GM04503 (cell line): ENCODE data around the gene TMPRSS7.

Experiments
- DNase-seq: peaks from one replicate; pipeline ENCODE4 v3.0.0-alpha.2; 2012; ENCODE audit warnings: low read depth

TMPRSS7 gene

GRCh38 chr3:112097378-112097777 is 62.8 kb downstream of the TMPRSS7 start:
- DNase-seq = peak; percentile 97

- peak; percentile 35 for DNase-seq
Observed at GRCh38 chr3:112101916-112102315, 67.4 kb downstream of the TMPRSS7 start.

DNA sequence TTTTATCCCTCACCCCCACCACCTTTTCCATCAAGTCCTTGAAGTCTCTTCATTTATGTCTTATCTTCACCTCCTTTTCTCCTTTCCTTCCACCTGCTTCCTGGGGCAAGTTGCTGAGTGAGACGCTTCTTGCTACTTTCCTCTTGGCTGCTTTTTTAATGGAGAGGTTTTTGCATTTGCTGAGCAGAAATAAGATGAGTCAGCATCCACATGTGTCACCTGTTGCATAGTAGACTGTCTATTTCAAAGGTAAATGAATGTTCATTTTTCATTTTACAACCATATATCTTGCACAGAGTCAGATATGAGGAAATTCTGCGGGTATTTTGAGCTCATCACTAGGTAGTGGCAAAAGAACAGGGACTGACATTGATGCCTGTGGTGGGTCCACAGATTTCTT is 70.2 kb downstream of the TMPRSS7 start:
- DNase-seq = no peak

DNA sequence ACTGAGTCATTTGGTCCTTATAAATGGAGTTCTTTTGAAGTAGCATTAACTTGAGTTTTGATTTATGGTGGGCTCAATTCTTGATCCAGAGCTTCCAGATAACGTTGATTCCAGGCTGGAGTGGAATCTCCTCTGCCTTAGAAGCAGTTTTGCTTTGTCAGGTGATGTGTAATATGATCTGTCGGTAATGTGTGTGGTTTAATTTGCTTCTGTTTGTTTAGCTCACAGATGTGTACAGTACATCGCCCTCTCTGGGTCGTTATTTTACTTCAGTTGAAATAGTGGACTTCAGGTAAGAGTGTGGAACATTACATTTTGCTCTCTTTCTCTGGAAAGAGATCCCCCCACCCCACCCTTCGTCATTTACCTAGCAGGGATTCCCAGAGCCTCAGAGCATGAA is 74.8 kb downstream of the TMPRSS7 start:
- DNase-seq = no peak

DNA sequence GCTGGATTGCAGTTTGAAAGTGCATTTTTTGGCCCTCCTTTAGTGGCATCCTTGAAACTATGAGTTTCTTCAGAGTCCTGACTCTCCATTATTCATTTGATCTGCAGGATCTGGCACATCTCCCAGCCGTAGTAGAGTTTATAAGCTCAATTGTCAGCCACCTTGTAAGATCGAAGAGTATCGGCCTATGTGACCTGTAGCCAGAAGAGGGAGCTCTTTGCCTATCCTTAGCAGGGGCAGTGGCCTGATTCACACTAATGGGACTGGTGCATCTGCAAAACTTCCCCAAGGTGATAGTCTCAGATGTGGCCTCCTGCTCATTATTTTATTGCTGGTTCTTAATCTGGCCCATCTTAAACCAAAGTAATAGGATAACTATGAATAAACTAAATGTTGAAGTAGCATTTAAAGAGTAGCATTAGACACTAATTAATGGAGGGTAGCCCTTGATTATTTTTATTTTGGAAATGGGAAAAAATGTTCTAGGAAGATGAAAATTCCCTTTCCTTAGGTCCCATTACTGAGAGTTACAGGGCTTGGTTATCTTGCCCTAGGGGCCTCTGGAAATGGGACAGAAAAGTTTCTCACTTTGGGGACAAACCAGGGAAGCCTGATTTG is 77.4 kb downstream of the TMPRSS7 start:
- DNase-seq = no peak

- DNase-seq = no peak
Observed at GRCh38 chr3:112114576-112115160, 80.1 kb downstream of the TMPRSS7 start.

DNA sequence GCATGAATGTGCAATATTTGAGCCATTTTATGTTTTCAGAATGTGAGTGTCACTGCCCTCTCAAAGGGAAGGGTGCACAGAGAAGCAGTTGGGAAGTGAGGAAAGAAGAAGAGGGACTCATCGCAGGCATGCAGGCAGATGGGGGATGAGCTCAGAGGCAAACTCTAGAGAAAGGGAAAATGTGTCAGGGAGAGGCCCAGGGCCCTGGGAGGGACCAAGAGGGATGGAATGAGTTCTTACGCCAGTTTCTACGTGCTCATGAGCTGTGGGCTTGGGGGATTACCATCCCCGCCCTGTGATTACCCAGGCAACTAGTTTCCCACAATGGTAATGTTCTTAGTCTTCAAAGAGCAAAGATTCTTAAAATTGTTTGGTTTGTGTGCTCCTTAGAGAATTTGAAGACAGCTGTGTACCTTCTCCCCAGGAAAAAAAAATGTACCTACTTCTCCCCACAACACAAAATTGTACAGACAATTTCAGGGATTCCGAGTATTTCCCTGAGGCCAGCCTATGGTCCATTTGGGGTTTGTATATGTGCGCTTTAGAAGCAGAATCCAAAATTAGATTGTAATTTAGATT is 80.7 kb downstream of the TMPRSS7 start:
- DNase-seq = no peak

DNA sequence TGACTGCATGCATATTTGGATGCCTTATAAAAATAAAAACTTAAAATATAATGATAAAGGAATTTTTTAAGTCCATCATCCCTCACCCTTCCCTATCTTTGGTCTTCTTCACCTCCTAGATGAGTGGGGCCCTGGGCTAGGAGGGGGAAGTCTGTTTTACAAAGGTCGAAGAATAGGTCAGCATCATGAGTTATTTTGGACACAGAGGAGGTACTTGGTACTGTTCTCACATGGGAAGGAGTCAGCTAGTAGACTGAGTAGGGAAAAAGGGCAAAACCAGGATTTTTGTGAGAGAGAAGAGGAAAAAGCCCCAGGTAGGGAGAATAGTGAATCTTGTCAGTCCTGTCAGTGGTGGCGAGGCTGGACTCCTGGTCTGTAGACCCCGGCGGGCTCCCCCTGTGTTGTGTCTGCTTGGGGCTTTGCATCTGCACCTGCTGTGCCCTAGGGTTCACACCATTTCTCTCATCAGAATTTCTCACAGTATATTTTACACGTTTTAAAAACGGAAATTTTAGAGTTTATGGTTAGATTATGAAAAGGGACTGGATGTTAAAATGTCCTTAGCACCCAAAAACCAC is 81.4 kb downstream of the TMPRSS7 start:
- no peak for DNase-seq

DNA sequence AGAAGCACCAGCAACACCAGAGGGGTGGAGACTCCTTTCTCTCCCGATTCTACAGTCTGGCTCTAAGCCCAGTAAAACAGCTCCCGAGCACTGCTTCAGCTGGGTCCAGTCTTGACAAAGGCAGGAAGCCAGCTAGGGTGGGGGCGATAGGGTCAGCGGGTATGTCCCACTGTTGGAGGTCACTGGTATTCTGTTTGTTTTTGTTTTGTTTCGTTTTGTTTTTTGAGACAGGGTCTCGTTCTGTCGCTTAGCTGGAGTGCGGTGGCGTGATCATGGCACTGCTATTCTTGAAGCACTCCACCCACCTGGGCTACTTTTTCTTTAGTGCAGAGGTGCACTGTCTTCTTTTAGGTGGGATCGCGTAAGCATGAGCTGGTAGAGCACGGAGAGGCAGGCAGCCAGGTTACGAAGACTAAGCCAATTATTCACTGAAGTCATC is 82.2 kb downstream of the TMPRSS7 start:
- DNase-seq = no peak

DNA sequence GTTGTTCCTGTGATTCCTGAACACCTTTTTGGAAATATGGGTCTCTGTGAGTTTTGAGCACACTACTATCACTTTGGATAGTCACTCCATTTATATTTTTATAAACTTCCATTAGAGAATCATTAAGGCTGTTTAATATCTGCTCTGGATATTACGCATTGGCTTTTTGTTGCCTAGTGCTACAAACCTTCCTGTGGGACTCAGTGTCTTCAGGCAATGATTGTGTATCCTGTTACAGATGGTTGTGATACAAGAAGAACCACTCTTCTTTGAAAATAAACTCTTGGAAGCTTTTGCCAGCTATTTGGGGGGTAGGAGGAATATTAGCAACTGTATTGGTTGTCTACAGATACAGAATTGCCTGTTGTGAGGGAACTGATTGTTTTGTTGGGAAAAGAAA is 82.9 kb downstream of the TMPRSS7 start:
- DNase-seq = no peak

GRCh38 chr3:112117841-112118571 is 83.5 kb downstream of the TMPRSS7 start:
- no peak for DNase-seq

DNA sequence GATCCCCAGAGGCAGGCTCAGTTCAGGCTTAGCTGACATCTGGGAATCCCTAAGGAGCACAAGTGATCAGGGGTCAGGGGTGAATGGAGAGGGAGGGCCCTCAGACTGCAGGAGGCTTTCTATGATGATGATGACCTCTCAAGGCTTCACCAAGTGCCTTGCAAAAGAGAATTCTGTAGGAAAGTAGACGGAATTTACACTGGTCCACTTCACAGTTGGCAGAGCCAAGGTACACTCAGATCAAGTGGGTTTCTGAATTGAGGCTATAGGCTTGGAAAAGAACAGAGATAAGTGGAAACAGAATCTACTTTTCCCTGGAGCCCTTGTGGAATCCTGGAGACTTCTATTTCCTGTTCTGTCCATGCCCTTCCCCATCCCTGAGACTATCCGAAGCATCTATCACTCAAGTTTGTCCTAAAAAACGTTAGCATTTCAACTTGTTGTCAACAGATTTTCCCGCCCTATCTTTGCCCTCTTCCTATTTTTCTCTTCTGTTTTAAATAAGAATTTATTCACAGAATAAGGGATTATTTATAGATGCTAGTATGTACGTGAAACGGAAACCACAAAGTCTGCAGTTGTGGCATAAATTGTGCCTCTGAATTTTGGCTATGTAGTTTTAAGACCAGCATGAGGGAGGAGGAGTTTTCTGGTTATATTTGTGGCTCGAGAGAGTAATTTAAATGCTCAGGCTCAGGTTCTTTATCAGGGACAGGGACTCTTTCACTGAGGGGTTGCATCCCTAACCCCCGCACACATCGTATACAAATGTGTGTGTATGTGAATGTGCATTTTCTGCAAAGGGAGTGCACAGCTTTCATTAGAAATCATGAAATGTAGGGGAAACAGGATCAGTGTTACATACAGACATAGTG is 85.7 kb downstream of the TMPRSS7 start:
- DNase-seq = no peak

GRCh38 chr3:112121577-112122547 is 87.3 kb downstream of the TMPRSS7 start:
- no peak for DNase-seq

DNA sequence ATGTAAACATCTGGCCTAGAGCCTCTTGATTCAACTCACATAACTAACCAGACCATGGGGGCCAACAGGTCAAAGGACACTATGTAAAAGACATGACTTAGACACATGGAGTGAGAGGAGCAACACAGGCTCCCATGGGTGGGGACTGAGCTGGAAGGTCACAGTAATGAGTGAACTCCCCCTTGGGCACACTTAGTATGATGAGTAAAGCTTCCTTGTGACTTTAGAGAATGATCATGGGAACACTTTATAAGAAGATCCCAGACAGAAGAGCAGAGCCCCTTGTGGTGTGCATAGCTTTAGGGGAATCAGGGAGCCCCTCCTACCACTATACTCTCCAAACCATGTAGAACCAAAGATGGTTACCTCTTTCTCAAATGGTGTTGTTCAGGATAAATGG is 88.3 kb downstream of the TMPRSS7 start:
- no peak for DNase-seq

- DNase-seq = no peak
Observed at GRCh38 chr3:112123548-112123947, 89.0 kb downstream of the TMPRSS7 start.

DNA sequence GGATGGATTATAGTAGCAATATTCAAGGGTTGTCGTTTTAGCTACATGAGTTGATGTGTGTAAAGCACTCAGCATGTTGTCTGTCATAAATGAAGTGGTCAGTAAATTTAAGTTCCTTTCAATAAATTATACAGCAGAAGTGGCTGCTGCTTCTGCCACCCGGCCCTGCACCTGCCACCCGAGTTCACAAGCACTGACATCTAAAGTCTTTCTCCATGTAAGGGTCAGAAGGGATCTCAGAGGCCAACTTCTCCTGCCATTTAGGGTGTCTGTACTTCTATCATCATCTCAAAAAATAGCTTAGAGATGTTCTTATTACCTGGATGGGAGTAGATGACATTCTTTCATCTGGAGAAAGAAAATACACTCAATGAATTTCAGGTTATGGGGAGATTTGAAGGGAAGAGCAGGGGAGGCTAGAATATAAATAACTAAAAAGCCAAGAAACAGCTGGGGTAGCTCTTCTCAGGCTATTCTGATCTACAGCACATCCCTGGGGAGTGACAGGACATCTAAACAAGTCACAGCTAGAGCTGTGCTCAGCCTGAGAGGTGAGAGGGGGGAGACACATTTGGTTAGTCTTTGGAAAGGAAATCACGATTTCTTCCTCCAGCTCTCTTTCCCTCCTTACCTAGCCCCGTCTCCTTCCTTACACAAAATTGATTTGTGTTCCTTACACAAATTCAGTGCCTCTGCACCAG is 90.5 kb downstream of the TMPRSS7 start:
- DNase-seq = no peak

GRCh38 chr3:112126511-112126911 is 92.0 kb downstream of the TMPRSS7 start:
- no peak for DNase-seq

DNA sequence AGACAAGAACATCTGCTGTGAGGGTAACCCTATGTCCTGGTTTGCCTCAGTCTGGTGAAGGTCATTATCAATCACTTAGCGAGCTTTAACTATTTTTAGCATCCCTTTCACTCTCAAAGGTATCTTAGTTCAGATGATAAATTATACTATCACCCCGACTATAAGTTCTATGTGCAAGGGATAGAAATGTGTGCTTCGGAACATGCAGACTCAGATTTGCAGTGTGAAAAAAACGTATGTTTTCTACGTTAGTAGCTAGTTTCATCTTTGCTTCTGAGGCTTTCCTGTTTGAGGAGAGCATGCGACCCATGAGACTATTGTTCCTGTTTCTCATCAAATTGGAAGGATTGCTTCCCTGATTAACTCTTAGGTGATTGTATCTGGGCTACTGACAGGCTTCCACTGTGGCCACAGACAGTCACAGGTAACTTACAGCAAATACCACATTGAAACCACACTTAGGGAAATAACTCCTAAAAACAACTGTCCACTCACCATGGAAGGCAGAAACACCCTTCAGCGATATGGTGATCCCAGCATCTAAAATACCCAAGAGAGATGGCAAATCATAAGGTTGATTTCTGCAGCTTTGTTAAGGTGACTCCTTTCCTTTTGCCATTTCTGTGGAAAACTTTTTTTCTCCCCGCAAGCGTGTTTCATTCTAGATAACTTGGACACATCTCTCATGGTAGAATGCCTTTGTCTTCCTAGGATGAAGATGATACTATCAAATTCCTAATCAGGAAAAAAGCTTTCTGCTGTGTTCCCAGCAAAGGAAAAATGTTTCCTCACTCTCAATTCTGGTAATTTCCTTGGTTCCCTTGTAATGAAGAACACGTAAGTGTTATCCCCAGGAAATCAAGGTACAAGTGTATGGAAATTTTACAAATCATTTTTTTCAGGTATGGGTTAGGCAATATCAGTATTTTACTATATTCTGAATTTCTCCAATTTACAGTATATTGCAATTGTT is 93.3 kb downstream of the TMPRSS7 start:
- DNase-seq = no peak
